Esophagus muscularis mucosa (tissue), 4 donors: ENCODE measurements around the gene USP24.

Source experiments
- CTCF ChIP-seq, 3 experiments: fragments of 200-600 bp in 2 of 3; fragments of 450-650 bp in 1 of 3; sonication (generic) in 2 of 3; IDR thresholded peaks; one replicate each; pipeline ENCODE4 v1.5.1; 2017 to 2019; ENCODE audit warnings: antibody characterized with exemption in 3 of 3, mild to moderate bottlenecking in 2 of 3, moderate library complexity in 1 of 3
- EP300 ChIP-seq: sonication (generic); formaldehyde crosslinking; IDR thresholded peaks from one replicate; pipeline ENCODE4 v1.6.1; 2017; ENCODE audit warnings: antibody characterized with exemption
- POLR2A ChIP-seq: fragments of 450-650 bp; IDR thresholded peaks from one replicate; pipeline ENCODE4 v1.6.1; 2017; ENCODE audit warnings: antibody characterized with exemption, moderate library complexity, mild to moderate bottlenecking, low read depth
- POLR2AphosphoS5 ChIP-seq, 2 donors: sonication (generic); formaldehyde crosslinking; IDR thresholded peaks; one replicate each; pipeline ENCODE4 v1.6.1; 2017; ENCODE audit warnings: antibody characterized with exemption in 2 of 2

- TF ChIP-seq CTCF (IDR thresholded peaks at IDR 0.05) = no peak
- no peak for TF ChIP-seq POLR2A
- TF ChIP-seq POLR2AphosphoS5 (IDR thresholded peaks at IDR 0.05) = no peak
- TF ChIP-seq EP300 = no peak
Observed at GRCh38 chr1:55128418-55128995, 86.7 kb downstream of the USP24 start.
